Breast epithelium (tissue), 4 donors: Measurements from ENCODE around the gene ARL6IP4. TPM values are rescaled to one million over a fixed set of nuclear protein-coding genes. Genes with fewer than 3 reads are reported as not detected.

Experiments used
- DNase-seq, 2 donors: peaks; one replicate each; pipeline ENCODE4 v3.0.0-alpha.2; 2019; ENCODE audit warnings: low spot score in 2 of 2
- H3K27ac ChIP-seq, 2 donors: fragments of 200-600 bp; sonication (generic) in 1 of 2; one replicate each; pipeline ENCODE4 v1.5.1; 2016 to 2019; ENCODE audit warnings: mild to moderate bottlenecking in 1 of 2
- H3K27me3 ChIP-seq, 2 donors: fragments of 200-600 bp; sonication (generic) in 1 of 2; one replicate each; pipeline versions ENCODE4 v1.5.1 to v1.6.0; 2017 to 2019; ENCODE audit warnings: control low read depth in 1 of 2, mild to moderate bottlenecking in 1 of 2
- H3K36me3 ChIP-seq: fragments of 200-600 bp; one replicate; pipeline ENCODE4 v1.5.1; 2019
- H3K4me1 ChIP-seq, 2 donors: fragments of 200-600 bp; sonication (generic); one replicate each; pipeline ENCODE4 v1.5.1; 2016 to 2019; ENCODE audit warnings: control low read depth in 1 of 2
- H3K4me3 ChIP-seq, 3 donors: fragments of 200-600 bp; sonication (generic); 1 replicate in 2 of 3; 2 replicates in 1 of 3; pipeline ENCODE4 v1.5.1; 2016 to 2019; ENCODE audit warnings: mild to moderate bottlenecking in 3 of 3, moderate library complexity in 2 of 3
- H3K9me3 ChIP-seq, 2 donors: fragments of 200-600 bp; sonication (generic) in 1 of 2; one replicate each; pipeline ENCODE4 v1.5.1; 2016 to 2019; ENCODE audit warnings: control low read depth in 1 of 2
- POLR2A ChIP-seq: fragments of 450-650 bp; IDR thresholded peaks from one replicate; pipeline ENCODE4 v1.6.1; 2016; ENCODE audit warnings: antibody characterized with exemption, mild to moderate bottlenecking, moderate library complexity
- POLR2AphosphoS5 ChIP-seq, 3 donors: sonication (generic); formaldehyde crosslinking; IDR thresholded peaks; one replicate each; pipeline ENCODE4 v1.6.1; 2017; ENCODE audit warnings: antibody characterized with exemption in 3 of 3
- intact Hi-C: fragments of 100-400 bp; cut with DNase I; formaldehyde crosslinking; loops from one replicate; pipeline ENCODE4 v1.15.1; 2023; ENCODE audit warnings: low total_unique reads
- total RNA-seq, 3 donors: library from RNA; depleted of rRNA; stranded (reverse); fragments of >200 nt; gene quantifications; one replicate each; pipeline ENCODE4 v1.1.0, GENCODE V29; 2016
- TF ChIP-seq, protein P1 (sequence below), 3 donors: fragments of 450-650 bp; IDR thresholded peaks; one replicate each; pipeline ENCODE4 v1.5.1; 2016 to 2017; ENCODE audit warnings: antibody characterized with exemption in 3 of 3, mild to moderate bottlenecking in 3 of 3, moderate library complexity in 3 of 3

Gene ARL6IP4
- total RNA-seq, 3 donors from 2014 or later: 196 to 279 (median 234) TPM

- no peak for DNase-seq
- Histone ChIP-seq H3K4me3 (peak overlapping the region; percentile 84 to 99 (median 99)), H3K27ac (peak overlapping the region; percentile 89 to 90), H3K9me3 (no peaks in the 10 kb centered on the region), H3K36me3 (no peaks in the 10 kb centered on the region), H3K4me1 (peaks cover 25 to 33% of the 10 kb centered on the region in 2 donors), H3K27me3 (no peaks in the 10 kb centered on the region)
- intact Hi-C loops: no loop called here
- TF ChIP-seq POLR2A (no peak), POLR2AphosphoS5 (IDR thresholded peaks at IDR 0.05) (no peak)
- TF ChIP-seq, protein P1, sequence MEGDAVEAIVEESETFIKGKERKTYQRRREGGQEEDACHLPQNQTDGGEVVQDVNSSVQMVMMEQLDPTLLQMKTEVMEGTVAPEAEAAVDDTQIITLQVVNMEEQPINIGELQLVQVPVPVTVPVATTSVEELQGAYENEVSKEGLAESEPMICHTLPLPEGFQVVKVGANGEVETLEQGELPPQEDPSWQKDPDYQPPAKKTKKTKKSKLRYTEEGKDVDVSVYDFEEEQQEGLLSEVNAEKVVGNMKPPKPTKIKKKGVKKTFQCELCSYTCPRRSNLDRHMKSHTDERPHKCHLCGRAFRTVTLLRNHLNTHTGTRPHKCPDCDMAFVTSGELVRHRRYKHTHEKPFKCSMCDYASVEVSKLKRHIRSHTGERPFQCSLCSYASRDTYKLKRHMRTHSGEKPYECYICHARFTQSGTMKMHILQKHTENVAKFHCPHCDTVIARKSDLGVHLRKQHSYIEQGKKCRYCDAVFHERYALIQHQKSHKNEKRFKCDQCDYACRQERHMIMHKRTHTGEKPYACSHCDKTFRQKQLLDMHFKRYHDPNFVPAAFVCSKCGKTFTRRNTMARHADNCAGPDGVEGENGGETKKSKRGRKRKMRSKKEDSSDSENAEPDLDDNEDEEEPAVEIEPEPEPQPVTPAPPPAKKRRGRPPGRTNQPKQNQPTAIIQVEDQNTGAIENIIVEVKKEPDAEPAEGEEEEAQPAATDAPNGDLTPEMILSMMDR (IDR thresholded peaks at IDR 0.05): no peak
These were observed 573 bp downstream of the ARL6IP4 start for GRCh38 chr12:122981036-122981471.

- TF ChIP-seq, protein P1 (IDR thresholded peaks at IDR 0.05): no peak
- TF ChIP-seq POLR2AphosphoS5 (IDR thresholded peaks at IDR 0.05): no peak
- TF ChIP-seq POLR2A: no peak
- no peaks in the 10 kb centered on the region for H3K9me3 ChIP-seq
- H3K27me3 ChIP-seq: no peaks in the 10 kb centered on the region
- H3K36me3 ChIP-seq: no peaks in the 10 kb centered on the region
- peak overlapping the region; percentile 84 to 99 (median 99) for H3K4me3 ChIP-seq
- H3K27ac ChIP-seq: peak overlapping the region; percentile 89 to 90
- intact Hi-C loops: no loop called here
- DNase-seq: no peak
- peaks cover 17 to 25% of the 10 kb centered on the region in 2 donors for H3K4me1 ChIP-seq
These were observed 1.4 kb downstream of the ARL6IP4 start for GRCh38 chr12:122981587-122982476.

- H3K4me1 ChIP-seq: peaks cover 16 to 20% of the 10 kb centered on the region in 2 donors
- TF ChIP-seq POLR2AphosphoS5 (IDR thresholded peaks at IDR 0.05): no peak
- TF ChIP-seq, protein P1 (IDR thresholded peaks at IDR 0.05): no peak
- TF ChIP-seq POLR2A: no peak
- DNase-seq: no peak
- no peaks in the 10 kb centered on the region for H3K27me3 ChIP-seq
- H3K36me3 ChIP-seq: no peaks in the 10 kb centered on the region
- H3K4me3 ChIP-seq: peak overlapping the region in 1 of 3 donors; percentile 84
- intact Hi-C loops: no loop called here
- H3K9me3 ChIP-seq: no peaks in the 10 kb centered on the region
- H3K27ac ChIP-seq: no peak overlapping the region
These were observed 2.0 kb downstream of the ARL6IP4 start for GRCh38 chr12:122982477-122982815.

GRCh38 chr12:122982963-122983788, 2.7 kb downstream of the ARL6IP4 start:
- intact Hi-C loops: no loop called here
- DNase-seq: no peak
- TF ChIP-seq POLR2A (no peak), POLR2AphosphoS5 (IDR thresholded peaks at IDR 0.05) (no peak)
- TF ChIP-seq, protein P1 (IDR thresholded peaks at IDR 0.05): no peak
- H3K9me3 ChIP-seq: no peaks in the 10 kb centered on the region
- peaks cover 16 to 20% of the 10 kb centered on the region in 2 donors for H3K4me1 ChIP-seq
- no peaks in the 10 kb centered on the region for H3K36me3 ChIP-seq
- no peaks in the 10 kb centered on the region for H3K27me3 ChIP-seq
- peak overlapping the region in 1 of 2 donors; percentile 36 for H3K27ac ChIP-seq
- no peak overlapping the region for H3K4me3 ChIP-seq
